K562 (cell line): ENCODE results near the gene SPATA20. TPM values are rescaled to one million over a fixed set of nuclear protein-coding genes. Genes with fewer than 3 reads are reported as not detected.
A peak's percentile ranks its signal among the peaks of the same experiment; 100 is the strongest.

ENCODE experiments used
- ATAC-seq: fragments of 200-7000 bp; cut with Tn5 transposase; 3 replicates; pipeline ENCODE4 v1.9.1; 2020; ENCODE audit warnings: moderate library complexity
- BruUV-seq: library from RNA; stranded (reverse); fragments of 400-500 nt; replicated peaks from 2 replicates; lab custom pipeline; 2021; lab: Mats Ljungman, UMichigan
- CTCF ChIA-PET: fragments of 300-600 bp; formaldehyde crosslinking; extraction: SDS; loops from one replicate; lab custom pipeline; 2021; ENCODE audit warnings: low intra/inter-chr PET ratio; lab: Yijun Ruan, JAX
- POLR2A ChIA-PET: fragments of 300-600, 350-650 bp; sonication (Branson Sonifier 250); formaldehyde crosslinking; extraction: SDS; loops from one replicate; lab custom pipeline; 2021; ENCODE audit warnings: antibody characterized with exemption, inconsistent platforms; lab: Yijun Ruan, JAX
- DNase-seq, 4 experiments: peaks; one replicate each; pipeline versions ENCODE4 v3.0.0 to v3.0.0-alpha.2; 2011 to 2018; ENCODE audit warnings: low spot score in 3 of 4, mixed read lengths in 3 of 4; ENCODE audit errors: extremely low read depth in 1 of 4
- FAIRE-seq: peaks from 2 replicates; lab custom pipeline; 2011; peaks lifted over from hg19 to GRCh38; lab: Jason Lieb, UNC
- H2AFZ ChIP-seq: 2 replicates; pipeline ENCODE4 v1.6.0; 2011; ENCODE audit warnings: low read depth, low read length, control low read depth, inconsistent platforms
- H3K27ac ChIP-seq: fragments of 200-600 bp; 3 replicates; pipeline ENCODE4 v1.8.0; 2011; ENCODE audit warnings: low read depth, mild to moderate bottlenecking, control low read depth, inconsistent platforms, low read length, moderate library complexity, mixed read lengths; ENCODE audit errors: extremely low read depth
- H3K27me3 ChIP-seq, 2 experiments: fragments of 300-600 bp in 1 of 2; 2 replicates in 1 of 2; 3 replicates in 1 of 2; pipeline versions ENCODE4 v1.6.0 to v1.8.0; 2011; ENCODE audit warnings: inconsistent platforms in 2 of 2, low read length in 2 of 2, mild to moderate bottlenecking in 1 of 2, mixed read lengths in 1 of 2, moderate library complexity in 1 of 2; ENCODE audit not compliant: control insufficient read depth in 2 of 2, insufficient read depth in 2 of 2
- H3K36me3 ChIP-seq: fragments of 300-600 bp; 3 replicates; pipeline ENCODE4 v1.8.0; 2011; ENCODE audit warnings: mild to moderate bottlenecking, low read length, inconsistent platforms; ENCODE audit not compliant: control insufficient read depth, insufficient read depth
- H3K4me1 ChIP-seq, 2 experiments: fragments of 200-600 bp in 1 of 2; replicated peaks in 1 of 2; 2 replicates in 1 of 2; 3 replicates in 1 of 2; pipeline versions ENCODE4 v1.5.1 to v1.8.0; 2011; ENCODE audit warnings: inconsistent platforms in 2 of 2, low read length in 2 of 2, mild to moderate bottlenecking in 1 of 2, mixed read lengths in 1 of 2, moderate library complexity in 1 of 2; ENCODE audit not compliant: control insufficient read depth in 2 of 2, insufficient read depth in 2 of 2
- H3K4me2 ChIP-seq: 2 replicates; pipeline ENCODE4 v1.6.1; 2011; ENCODE audit warnings: low read length, control low read depth, inconsistent platforms, mixed read lengths; ENCODE audit not compliant: insufficient read depth
- H3K4me3 ChIP-seq: fragments of 200-600 bp; sonication (generic), shearing (Covaris generic); 2 replicates; pipeline ENCODE4 v1.5.1; 2016; ENCODE audit warnings: control low read depth, inconsistent platforms
- H3K79me2 ChIP-seq: fragments of 200-600 bp; 3 replicates; pipeline ENCODE4 v1.8.0; 2011; ENCODE audit warnings: low read length, inconsistent platforms; ENCODE audit not compliant: control insufficient read depth, insufficient read depth
- H3K9ac ChIP-seq, 2 experiments: 2 replicates each; pipeline versions ENCODE4 v1.6.0 to v1.6.1; 2011; ENCODE audit warnings: low read depth in 2 of 2, low read length in 2 of 2, control low read depth in 1 of 2, inconsistent platforms in 1 of 2, mild to moderate bottlenecking in 1 of 2, mixed read lengths in 1 of 2; ENCODE audit not compliant: insufficient read depth in 1 of 2
- H3K9me1 ChIP-seq: one replicate; pipeline ENCODE4 v1.6.0; 2011; ENCODE audit warnings: inconsistent platforms, mild to moderate bottlenecking, low read length, moderate library complexity; ENCODE audit not compliant: control insufficient read depth, insufficient read depth
- H3K9me3 ChIP-seq: replicated peaks from 2 replicates; pipeline ENCODE4 v1.5.1; 2011; ENCODE audit warnings: low read depth, low read length, inconsistent platforms; ENCODE audit not compliant: control insufficient read depth, insufficient read depth
- H4K20me1 ChIP-seq: replicated peaks from 2 replicates; pipeline ENCODE4 v1.6.1; 2011; ENCODE audit warnings: low read length, inconsistent platforms, mixed read lengths; ENCODE audit not compliant: control insufficient read depth, insufficient read depth
- BRCA1 ChIP-seq, 2 experiments: fragments of 450-650 bp in 1 of 2; sonication (generic) in 1 of 2; formaldehyde crosslinking in 1 of 2; IDR thresholded peaks; 2 replicates each; pipeline versions ENCODE4 v1.5.0 to v1.6.1; 2017 to 2020; ENCODE audit warnings: mild to moderate bottlenecking in 1 of 2, missing genetic modification reagents in 1 of 2
- GABPB1 ChIP-seq: sonication (generic); formaldehyde crosslinking; IDR thresholded peaks from 2 replicates; pipeline ENCODE4 v1.8.0; 2022; ENCODE audit warnings: mild to moderate bottlenecking, missing genetic modification reagents
- HMG20A ChIP-seq: fragments of 450-650 bp; formaldehyde crosslinking; conservative IDR thresholded peaks from 2 replicates; pipeline ENCODE4 v1.4.0; 2020; ENCODE audit warnings: mild to moderate bottlenecking, mixed read lengths
- KLF16 ChIP-seq: IDR thresholded peaks from 2 replicates; pipeline ENCODE4 v1.6.1; 2016; ENCODE audit warnings: antibody characterized with exemption
- L3MBTL2 ChIP-seq: fragments of 450-650 bp; IDR thresholded peaks from 2 replicates; pipeline ENCODE4 v1.6.1; 2016; ENCODE audit warnings: mild to moderate bottlenecking, moderate library complexity
- MIER1 ChIP-seq: fragments of 450-650 bp; IDR thresholded peaks from 2 replicates; pipeline ENCODE4 v1.6.1; 2016; ENCODE audit warnings: antibody characterized with exemption, mild to moderate bottlenecking, low read depth
- MITF ChIP-seq: IDR thresholded peaks from 2 replicates; pipeline ENCODE4 v1.6.1; 2014; ENCODE audit warnings: antibody characterized with exemption
- NBN ChIP-seq: fragments of 450-650 bp; IDR thresholded peaks from 2 replicates; pipeline ENCODE4 v1.6.1; 2016; ENCODE audit warnings: low read depth, mild to moderate bottlenecking
- NFATC3 ChIP-seq: fragments of 450-650 bp; IDR thresholded peaks from 2 replicates; pipeline ENCODE4 v1.6.1; 2017; ENCODE audit warnings: mild to moderate bottlenecking
- NONO ChIP-seq, 2 experiments: fragments of 200-400 bp in 1 of 2; fragments of 450-650 bp in 1 of 2; formaldehyde crosslinking in 1 of 2; IDR thresholded peaks; 2 replicates each; pipeline ENCODE4 v1.6.1; 2017; ENCODE audit warnings: low read depth in 2 of 2, mild to moderate bottlenecking in 2 of 2, moderate library complexity in 2 of 2, low read length in 1 of 2
- POLR2B ChIP-seq: fragments of 450-650 bp; IDR thresholded peaks from 2 replicates; pipeline ENCODE4 v1.6.1; 2018; ENCODE audit warnings: low read depth; ENCODE audit not compliant: partially characterized antibody
- TOE1 ChIP-seq, 2 experiments: fragments of 450-650 bp in 1 of 2; sonication (generic) in 1 of 2; formaldehyde crosslinking in 1 of 2; IDR thresholded peaks; 2 replicates each; pipeline versions ENCODE4 v1.7.1 to v1.8.0; 2016 to 2022; ENCODE audit warnings: borderline replicate concordance in 2 of 2, mild to moderate bottlenecking in 2 of 2, antibody characterized with exemption in 1 of 2, inconsistent platforms in 1 of 2, low read depth in 1 of 2, missing genetic modification reagents in 1 of 2, moderate library complexity in 1 of 2
- ZNF324 ChIP-seq: fragments of 250-450 bp; sonication (Bioruptor Pico); IDR thresholded peaks from 2 replicates; pipeline ENCODE4 v1.4.0; 2020; ENCODE audit warnings: mild to moderate bottlenecking
- WGBS: fragments of 100-300 bp; shearing (Covaris generic); methylation state at CpG from one replicate; pipeline ENCODE4 v1.1.6; 2016; ENCODE audit warnings: low coverage, mixed read lengths; ENCODE audit not compliant: insufficient coverage; ENCODE audit errors: missing lambda C conversion rate; 5-methylcytosine and 5-hydroxymethylcytosine counted together
- in situ Hi-C: fragments of 300-500 bp; cut with MboI; formaldehyde crosslinking; loops from 4 replicates; pipeline ENCODE4 v1.15.0; 2018; ENCODE audit warnings: inconsistent platforms, mixed read lengths
- intact Hi-C: fragments of 100-400 bp; cut with micrococcal nuclease; formaldehyde crosslinking; loops from 2 replicates; pipeline ENCODE4 v1.14.2; 2022
- polyA plus RNA-seq, 8 experiments: library from polyadenylated mRNA; depleted of rRNA in 4 of 8; stranded (reverse) in 5 of 8; unstranded in 3 of 8; fragments of >200 nt; fragmentation: Nextera tagmentation in 2 of 8; fragmentation: Illumina TruSeq in 1 of 8; extraction: Ambion mirVana in 2 of 8; extraction: Trizol in 1 of 8; gene quantifications; 2 replicates each; pipeline versions ENCODE4 v1.2.1 to v1.2.3, GENCODE V29; 2011 to 2014; ENCODE audit warnings: inconsistent platforms in 1 of 8, missing spikeins in 1 of 8
- total RNA-seq, 7 experiments: library from RNA; depleted of rRNA in 6 of 7; stranded (reverse); fragments of >200 nt in 6 of 7; fragmentation: Illumina TruSeq in 2 of 7; extraction: Trizol in 2 of 7; gene quantifications; 2 replicates each; pipeline versions ENCODE4 v1.2.1 to v1.2.3, GENCODE V29; 2011 to 2021; ENCODE audit warnings: low replicate concordance in 1 of 7

The SPATA20 gene
- total and polyA plus RNA-seq, 9 of the 15 experiments (the other 6 are each of a cell fraction or from before 2014, with no cell fraction given) = 0.08 to 4.0 (median 1.5) TPM

- Histone ChIP-seq H3K79me2 (no peaks in the 10 kb centered on the region), H3K4me2 (no peak overlapping the region), H3K9ac (no peak overlapping the region), H3K27ac (no peak overlapping the region), H2AFZ (peak overlapping the region; percentile 43; the same call in 1 of the 2 replicates), H3K36me3 (no peaks in the 10 kb centered on the region), H4K20me1 (no peaks in the 10 kb centered on the region), H3K27me3 (peaks cover 7 to 27% of the 10 kb centered on the region in 2 experiments; a peak in 3 of 5 replicates), H3K4me3 (no peak overlapping the region), H3K4me1 (no peaks in the 10 kb centered on the region), H3K9me3 (no peaks in the 10 kb centered on the region), H3K9me1 (no peaks in the 10 kb centered on the region)
- TF ChIP-seq NBN (no peak), L3MBTL2 (peak; percentile 55)
- peak in 2 of 4 experiments; percentile 58 to 62 for DNase-seq
- in situ Hi-C loops = no loop called here
- ATAC-seq = peak; percentile 35; the same call in 1 of the 3 replicates
- WGBS = 19% methylated on average over 8 of the region's 8 CpGs
- no peak for FAIRE-seq
- ChIA-PET POLR2A (interaction anchor here (1.0 kb wide), 1 partner anchor 14 kb away, joined by 3 read pairs; no protein-coding TSS in a partner anchor), CTCF (no interaction called here)
- intact Hi-C loops = no loop called here
- BruUV-seq = no TSS peak
These were observed 29.2 kb upstream of the SPATA20 start for GRCh38 chr17:50517504-50518383.

GRCh38 chr17:50518384-50519023 lies 28.5 kb upstream of the SPATA20 start:
- ChIA-PET CTCF (no interaction called here), POLR2A (no interaction called here)
- WGBS = 35% methylated on average over 13 of the region's 13 CpGs
- Histone ChIP-seq H3K9me3 (no peaks in the 10 kb centered on the region), H3K36me3 (no peaks in the 10 kb centered on the region), H3K79me2 (no peaks in the 10 kb centered on the region), H3K27ac (no peak overlapping the region), H4K20me1 (no peaks in the 10 kb centered on the region), H3K4me1 (no peaks in the 10 kb centered on the region), H3K9ac (no peak overlapping the region), H2AFZ (no peak overlapping the region), H3K27me3 (peaks cover 7 to 34% of the 10 kb centered on the region in 2 experiments; a peak in 3 of 5 replicates), H3K4me2 (no peak overlapping the region), H3K9me1 (no peaks in the 10 kb centered on the region), H3K4me3 (no peak overlapping the region)
- DNase-seq (no peak), ATAC-seq (peak; percentile 19; the same call in 1 of the 3 replicates), FAIRE-seq (no peak)
- intact Hi-C loops = no loop called here
- in situ Hi-C loops = no loop called here
- BruUV-seq = no TSS peak
- TF ChIP-seq NONO (IDR thresholded peaks at IDR 0.05; ENCODE audit: low read depth in 2 of 2, low read length in 1 of 2) (no peak), TOE1 (IDR thresholded peaks at IDR 0.05; ENCODE audit: borderline replicate concordance) (no peak), TOE1 (CRISPR knock-in tag; IDR thresholded peaks at IDR 0.05; ENCODE audit: borderline replicate concordance, low read depth) (no peak), MIER1 (no peak), GABPB1 (CRISPR knock-in tag) (no peak), POLR2B (no peak), MITF (no peak), NFATC3 (no peak), HMG20A (no peak), KLF16 (no peak), BRCA1 (IDR thresholded peaks at IDR 0.05) (no peak), BRCA1 (CRISPR knock-in tag; IDR thresholded peaks at IDR 0.05) (no peak), ZNF324 (CRISPR knock-in tag) (no peak)
